HG03103 (cell line): Measurements from ENCODE around the gene GALNT12.

Experiments
- ATAC-seq: cut with Tn5 transposase; IDR thresholded peaks from one replicate; pipeline ENCODE4 v1.9.1; 2021; ENCODE audit warnings: low read depth; ENCODE audit not compliant: unreplicated experiment

The GALNT12 gene

DNA sequence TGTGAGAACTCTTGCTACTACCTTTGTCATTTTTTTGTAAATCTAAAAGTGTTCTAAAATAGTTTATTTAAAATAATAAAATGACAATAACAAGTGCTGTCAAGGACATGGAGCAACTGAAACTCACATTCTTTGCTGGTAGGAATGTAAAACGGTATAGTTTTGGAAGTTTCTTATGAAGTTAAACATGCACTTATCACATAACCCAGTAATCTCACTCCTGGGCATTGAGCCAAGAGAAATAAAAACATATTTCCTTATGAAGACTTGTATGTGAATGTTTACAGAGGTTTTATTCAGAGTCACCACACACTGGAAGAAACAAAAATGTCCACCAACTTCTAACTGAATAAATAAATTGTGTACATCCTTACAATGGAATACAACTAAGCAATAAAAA is 90.3 kb downstream of the GALNT12 start:
- ATAC-seq: no peak

DNA sequence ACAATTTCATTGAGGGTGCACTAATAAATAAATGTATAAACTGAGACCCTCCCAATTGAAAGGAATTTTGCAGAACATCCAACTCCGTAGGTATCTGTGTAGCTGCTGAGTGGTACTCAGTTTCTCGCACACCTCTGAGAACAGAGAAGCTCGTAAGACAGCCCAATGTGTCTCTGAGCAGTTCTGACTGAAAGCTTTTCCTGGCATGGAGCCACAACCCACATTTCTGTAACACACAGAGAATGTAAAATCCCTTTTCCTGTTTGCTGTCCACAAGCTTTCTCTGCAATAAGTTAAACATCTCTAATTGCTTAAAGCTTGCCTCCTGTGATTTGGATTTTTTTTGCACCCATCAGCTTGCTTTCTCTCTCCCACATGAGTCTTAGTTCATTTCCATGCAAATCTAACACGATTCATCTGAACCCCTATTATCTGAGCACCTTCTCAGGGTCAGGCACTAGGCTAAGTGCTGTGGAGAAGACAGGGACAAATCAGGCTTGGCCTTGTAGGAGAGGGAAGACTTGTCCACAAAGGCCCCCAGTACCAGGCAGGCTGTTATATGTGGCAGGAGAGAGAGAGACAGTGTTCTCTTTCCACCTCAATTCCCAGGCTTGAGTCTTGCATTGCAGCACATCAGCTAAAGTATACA is 92.1 kb downstream of the GALNT12 start:
- no peak for ATAC-seq
